Urinary bladder (tissue), 4 donors: ENCODE data around the gene LRCH4. TPM values are rescaled to one million over a fixed set of nuclear protein-coding genes. Genes with fewer than 3 reads are reported as not detected.
A peak's percentile ranks its signal among the peaks of the same experiment; 100 is the strongest.
"Not testable (repeated sequence)": the region's sequence is repeated elsewhere in the genome, so short reads cannot be mapped to it uniquely, and the experiment has no call there.

Experiments
- DNase-seq: peaks from one replicate; pipeline ENCODE4 v3.0.0-alpha.2; 2015; ENCODE audit errors: extremely low spot score
- H3K27ac ChIP-seq: one replicate; pipeline ENCODE4 v1.5.1; 2013; ENCODE audit warnings: low read depth, mild to moderate bottlenecking, moderate library complexity
- H3K36me3 ChIP-seq: one replicate; pipeline ENCODE4 v1.6.1; 2013; ENCODE audit warnings: mild to moderate bottlenecking, moderate library complexity; ENCODE audit not compliant: insufficient read depth
- H3K4me1 ChIP-seq: one replicate; pipeline ENCODE4 v1.6.1; 2013; ENCODE audit warnings: mild to moderate bottlenecking, moderate library complexity; ENCODE audit not compliant: insufficient read depth
- H3K4me3 ChIP-seq: one replicate; pipeline ENCODE4 v1.5.1; 2013; ENCODE audit warnings: low read depth, low read length
- WGBS: extraction: QIAGEN DNeasy Blood & Tissue Kit; methylation state at CpG from one replicate; pipeline ENCODE4 v1.1.7; 2013; 5-methylcytosine and 5-hydroxymethylcytosine counted together
- polyA plus RNA-seq: library from polyadenylated mRNA; stranded (reverse); fragments of 200-250 nt; gene quantifications from one replicate; pipeline ENCODE4 v1.2.3, GENCODE V29; 2013
- total RNA-seq: library from RNA; depleted of rRNA; stranded (reverse); fragments of >200 nt; gene quantifications from one replicate; pipeline ENCODE4 v1.2.3, GENCODE V29; 2014
- donor health status: healthy with polysubstance abuse.
- donor health status: healthy.

Gene LRCH4
- total and polyA plus RNA-seq, 2 donors, result 13.7 to 33.0 TPM

GRCh38 chr7:100572281-100572948 lies 13.5 kb downstream of the LRCH4 start:
- DNase-seq, result no peak
- 77% methylated on average over 20 of the region's 20 CpGs for WGBS
- no peaks in the 10 kb centered on the region for H3K4me1 ChIP-seq

GRCh38 chr7:100571829-100572116 lies 14.2 kb downstream of the LRCH4 start:
- H3K4me1 ChIP-seq, result no peaks in the 10 kb centered on the region
- DNase-seq, result no peak

More at GRCh38 chr7:100572281-100572948, 13.5 kb downstream of the LRCH4 start:
- no peak overlapping the region for H3K4me3 ChIP-seq
- no peak overlapping the region for H3K27ac ChIP-seq
- peaks cover 12% of the 10 kb centered on the region for H3K36me3 ChIP-seq

GRCh38 chr7:100570954-100571828 lies 14.7 kb downstream of the LRCH4 start:
- Histone ChIP-seq H3K36me3 (peaks cover 7% of the 10 kb centered on the region), H3K4me3 (no peak overlapping the region), H3K27ac (no peak overlapping the region), H3K4me1 (no peaks in the 10 kb centered on the region)
- 70% methylated on average over 26 of the region's 26 CpGs for WGBS
- no peak for DNase-seq

More at GRCh38 chr7:100571829-100572116, 14.2 kb downstream of the LRCH4 start:
- Histone ChIP-seq H3K27ac (no peak overlapping the region), H3K4me3 (no peak overlapping the region), H3K36me3 (peaks cover 10% of the 10 kb centered on the region)
- 98% methylated on average over 2 of the region's 2 CpGs for WGBS

- no peaks in the 10 kb centered on the region for H3K36me3 ChIP-seq
Observed at GRCh38 chr7:100568896-100569844, 16.8 kb downstream of the LRCH4 start.

GRCh38 chr7:100568176-100568895 lies 17.6 kb downstream of the LRCH4 start:
- WGBS, result 75% methylated on average over 11 of the region's 11 CpGs
- H3K4me3 ChIP-seq, result no peak overlapping the region
- no peaks in the 10 kb centered on the region for H3K36me3 ChIP-seq
- no peak overlapping the region for H3K27ac ChIP-seq
- no peak for DNase-seq
- no peaks in the 10 kb centered on the region for H3K4me1 ChIP-seq

More at GRCh38 chr7:100568896-100569844, 16.8 kb downstream of the LRCH4 start:
- 22% methylated on average over 36 of the region's 36 CpGs for WGBS
- Histone ChIP-seq H3K27ac (no peak overlapping the region), H3K4me3 (peak overlapping the region; percentile 15), H3K4me1 (no peaks in the 10 kb centered on the region)
- DNase-seq, result no peak

- Histone ChIP-seq H3K36me3 (no peaks in the 10 kb centered on the region), H3K27ac (no peak overlapping the region), H3K4me1 (no peaks in the 10 kb centered on the region), H3K4me3 (no peak overlapping the region)
- DNase-seq, result no peak
- 53% methylated on average over 3 of the region's 3 CpGs for WGBS
Observed at GRCh38 chr7:100567751-100568175, 18.2 kb downstream of the LRCH4 start.

GRCh38 chr7:100567031-100567730 lies 18.7 kb downstream of the LRCH4 start:
- H3K4me3 ChIP-seq, result no peak overlapping the region
- no peaks in the 10 kb centered on the region for H3K4me1 ChIP-seq
- WGBS, result 64% methylated on average over 12 of the region's 12 CpGs
- no peaks in the 10 kb centered on the region for H3K36me3 ChIP-seq
- H3K27ac ChIP-seq, result no peak overlapping the region
- DNase-seq, result no peak

GRCh38 chr7:100566018-100566531 lies 19.9 kb downstream of the LRCH4 start:
- no peak for DNase-seq

GRCh38 chr7:100565133-100565571 lies 20.8 kb downstream of the LRCH4 start:
- Histone ChIP-seq H3K27ac (no peak overlapping the region), H3K4me3 (no peak overlapping the region), H3K36me3 (no peaks in the 10 kb centered on the region), H3K4me1 (no peaks in the 10 kb centered on the region)
- 94% methylated on average over 11 of the region's 11 CpGs for WGBS
- DNase-seq, result no peak

More at GRCh38 chr7:100566018-100566531, 19.9 kb downstream of the LRCH4 start:
- Histone ChIP-seq H3K4me1 (no peaks in the 10 kb centered on the region), H3K27ac (no peak overlapping the region), H3K36me3 (no peaks in the 10 kb centered on the region), H3K4me3 (no peak overlapping the region)
- WGBS, result 90% methylated on average over 6 of the region's 6 CpGs

GRCh38 chr7:100564405-100564804 lies 21.5 kb downstream of the LRCH4 start:
- H3K4me1 ChIP-seq, H3K36me3 ChIP-seq, DNase-seq, H3K4me3 ChIP-seq, H3K27ac ChIP-seq: not testable (repeated sequence)
- WGBS, result 93% methylated on average over 6 of the region's 6 CpGs

GRCh38 chr7:100563809-100564400 lies 22.0 kb downstream of the LRCH4 start:
- Histone ChIP-seq H3K4me3 (no peak overlapping the region), H3K27ac (no peak overlapping the region), H3K36me3 (no peaks in the 10 kb centered on the region), H3K4me1 (no peaks in the 10 kb centered on the region)
- no peak for DNase-seq
- 40% methylated on average over 12 of the region's 12 CpGs for WGBS

- no peak overlapping the region for H3K27ac ChIP-seq
- no peak for DNase-seq
- no peak overlapping the region for H3K4me3 ChIP-seq
- H3K36me3 ChIP-seq, result no peaks in the 10 kb centered on the region
- WGBS, result 92% methylated on average over 8 of the region's 8 CpGs
- H3K4me1 ChIP-seq, result no peaks in the 10 kb centered on the region
Observed at GRCh38 chr7:100563100-100563564, 22.8 kb downstream of the LRCH4 start.
